Kidney capillary endothelial cell (primary cell): ENCODE results near the gene PLCL1.

Experiments
- DNase-seq: peaks from one replicate; pipeline ENCODE4 v3.0.0-alpha.2; 2018; ENCODE audit warnings: low spot score

The PLCL1 gene

DNA sequence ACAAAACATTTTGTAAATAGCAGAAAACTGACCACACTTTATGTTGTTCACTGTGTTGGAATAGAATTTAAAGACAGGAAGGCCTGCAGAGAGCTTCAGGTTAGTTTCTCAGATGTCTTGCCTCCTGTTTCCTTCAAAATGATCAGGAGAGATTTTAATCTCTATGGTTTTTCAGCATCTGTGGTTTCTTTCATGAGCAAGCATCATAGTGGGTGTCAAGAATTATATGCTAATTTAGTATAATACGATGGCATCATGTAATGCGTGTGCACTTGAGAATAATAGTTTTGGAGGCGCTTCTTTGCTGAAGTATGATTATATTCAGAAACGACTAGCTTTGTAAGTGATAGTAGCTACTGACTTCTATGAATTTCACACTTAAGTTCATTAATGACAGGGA lies 149.9 kb downstream of the PLCL1 start:
- DNase-seq, result no peak

- no peak for DNase-seq
Observed at GRCh38 chr2:197958592-197959150, 154.3 kb downstream of the PLCL1 start.

DNA sequence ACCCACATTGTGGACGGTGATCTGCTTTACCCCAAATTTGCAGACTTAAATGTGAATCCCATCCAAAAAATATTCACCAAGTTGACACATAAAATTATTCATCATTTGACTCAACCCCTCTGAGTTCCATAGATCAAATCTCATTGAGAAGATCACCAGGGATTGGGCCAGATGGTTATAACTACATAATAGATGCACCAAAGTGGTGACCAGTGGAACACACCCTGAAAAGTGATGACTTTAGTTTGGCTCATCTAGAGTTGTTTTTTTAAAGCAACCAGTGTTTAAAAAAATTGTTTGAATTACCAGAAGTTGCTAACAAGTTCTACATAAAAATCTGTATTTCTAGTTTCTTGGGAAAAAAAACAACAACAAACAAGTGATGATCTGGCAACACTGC lies 155.0 kb downstream of the PLCL1 start:
- DNase-seq, result no peak

- no peak for DNase-seq
Observed at GRCh38 chr2:197960786-197961185, 156.4 kb downstream of the PLCL1 start.

- no peak for DNase-seq
Observed at GRCh38 chr2:197964720-197965119, 160.3 kb downstream of the PLCL1 start.

- no peak for DNase-seq
Observed at GRCh38 chr2:197965756-197966155, 161.4 kb downstream of the PLCL1 start.

DNA sequence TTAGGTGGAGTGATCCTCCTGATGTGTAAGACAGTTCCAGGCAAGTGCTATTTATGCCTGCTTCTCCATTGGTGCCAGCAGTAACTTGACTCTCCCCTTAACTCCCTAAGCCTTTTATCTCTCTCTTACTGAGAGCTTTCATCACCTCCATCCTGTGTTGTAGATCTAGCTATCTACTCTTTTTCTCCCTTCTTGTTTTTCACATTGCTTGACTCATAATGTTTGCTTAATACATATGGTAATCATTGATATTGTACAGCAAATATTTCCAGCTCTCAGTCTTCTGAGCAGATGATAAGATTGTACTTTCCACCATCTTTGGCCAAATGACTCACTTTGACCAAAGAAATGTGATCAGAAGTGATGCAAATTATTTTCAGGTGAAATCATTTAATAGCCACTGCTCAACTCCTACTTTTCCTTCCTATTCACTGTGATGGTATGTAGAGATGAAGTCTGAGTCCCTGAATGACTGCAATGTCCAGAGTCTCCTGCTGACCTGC lies 165.0 kb downstream of the PLCL1 start:
- DNase-seq, result no peak

GRCh38 chr2:197972061-197972460 lies 167.7 kb downstream of the PLCL1 start:
- DNase-seq, result peak; percentile 5

- no peak for DNase-seq
Observed at GRCh38 chr2:197972587-197972986, 168.2 kb downstream of the PLCL1 start.

GRCh38 chr2:197973772-197974171 lies 169.4 kb downstream of the PLCL1 start:
- DNase-seq, result no peak

GRCh38 chr2:197975931-197976519 lies 171.6 kb downstream of the PLCL1 start:
- DNase-seq, result no peak

- DNase-seq, result no peak
Observed at GRCh38 chr2:197978971-197979370, 174.6 kb downstream of the PLCL1 start.

GRCh38 chr2:197982565-197982964 lies 178.2 kb downstream of the PLCL1 start:
- no peak for DNase-seq

DNA sequence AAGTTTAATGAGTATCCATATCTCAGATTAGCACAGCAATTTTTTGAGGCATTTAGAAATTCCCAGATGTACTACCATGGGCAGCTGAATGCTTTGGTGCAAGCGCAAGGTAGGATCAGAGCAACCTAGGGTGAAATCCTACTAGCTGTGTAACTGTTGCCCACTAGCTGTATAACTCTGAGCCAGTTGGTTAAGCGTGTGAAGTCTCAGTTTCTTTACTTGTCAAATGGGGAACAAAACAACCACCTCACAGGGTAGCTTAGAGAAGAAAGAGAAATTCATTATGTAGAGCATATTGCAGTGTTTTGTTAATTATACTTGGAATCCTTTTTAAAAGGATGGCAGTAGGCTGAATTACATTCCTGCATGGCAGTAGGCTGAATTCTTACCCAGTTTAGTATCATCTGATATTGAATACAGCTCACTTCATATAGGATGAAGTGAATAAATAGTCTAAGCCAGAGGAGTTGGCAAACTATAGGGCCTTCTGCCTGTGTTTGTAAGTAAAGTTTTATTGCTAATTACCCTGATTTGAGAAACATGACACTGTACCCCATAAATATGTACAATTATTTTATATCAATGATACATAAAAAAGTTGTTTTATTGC lies 180.7 kb downstream of the PLCL1 start:
- no peak for DNase-seq

DNA sequence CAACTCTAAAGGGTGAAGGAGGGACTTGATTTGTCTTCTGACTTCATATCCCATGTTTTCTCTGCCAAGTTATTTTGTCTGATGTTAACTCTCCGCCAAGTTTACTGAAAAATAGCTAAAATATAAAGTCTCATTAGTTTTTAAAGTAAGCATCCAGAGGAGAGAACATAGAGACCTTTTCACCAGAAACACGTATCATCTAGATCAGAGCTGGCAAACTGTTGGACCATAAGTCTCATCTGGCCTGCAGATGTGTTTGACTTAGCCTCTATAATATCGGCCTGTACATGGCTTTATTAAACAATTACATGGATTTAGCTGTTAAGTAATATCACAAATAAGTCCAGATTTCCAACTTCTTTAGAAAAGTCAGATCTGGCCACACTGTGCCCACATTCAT lies 182.6 kb downstream of the PLCL1 start:
- no peak for DNase-seq

DNA sequence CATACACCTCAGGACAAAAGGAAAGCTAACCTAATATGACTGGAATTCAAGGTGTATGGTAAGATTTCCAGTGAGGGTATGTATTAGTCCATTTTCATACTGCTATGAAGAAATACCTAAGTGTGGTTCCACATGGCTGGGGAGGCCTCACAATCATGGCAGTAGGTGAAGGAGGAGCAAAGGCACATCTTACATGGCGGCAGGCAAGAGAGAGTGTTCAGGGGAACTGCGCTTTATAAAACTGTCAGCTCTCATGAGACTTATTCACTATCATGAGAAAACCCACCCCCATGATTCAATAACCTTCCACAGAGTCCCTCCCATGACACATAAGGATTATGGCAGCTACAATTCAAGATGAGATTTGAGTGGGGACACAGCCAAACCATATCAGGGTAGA lies 186.0 kb downstream of the PLCL1 start:
- DNase-seq, result no peak

- DNase-seq, result no peak
Observed at GRCh38 chr2:197992482-197993133, 188.2 kb downstream of the PLCL1 start.

DNA sequence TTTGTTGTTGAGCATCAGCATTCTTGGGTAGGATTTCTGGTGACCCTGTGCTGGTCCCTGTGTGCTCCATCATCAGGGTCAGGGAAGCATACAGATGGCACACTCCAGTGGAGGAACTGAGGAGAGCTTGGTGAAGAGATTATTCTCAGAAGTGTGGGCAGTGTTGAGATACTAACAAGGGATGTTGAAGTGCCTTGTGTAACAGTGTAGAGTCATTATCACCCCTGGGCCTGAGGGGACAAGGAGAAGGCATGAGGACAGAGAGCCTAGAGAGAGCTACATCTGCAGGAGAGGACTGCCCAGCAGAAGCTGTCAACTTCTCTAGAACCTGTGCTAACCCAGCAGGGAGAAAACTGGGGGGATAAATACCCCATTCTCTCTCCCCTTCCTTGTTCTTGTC lies 189.0 kb downstream of the PLCL1 start:
- DNase-seq, result no peak

DNA sequence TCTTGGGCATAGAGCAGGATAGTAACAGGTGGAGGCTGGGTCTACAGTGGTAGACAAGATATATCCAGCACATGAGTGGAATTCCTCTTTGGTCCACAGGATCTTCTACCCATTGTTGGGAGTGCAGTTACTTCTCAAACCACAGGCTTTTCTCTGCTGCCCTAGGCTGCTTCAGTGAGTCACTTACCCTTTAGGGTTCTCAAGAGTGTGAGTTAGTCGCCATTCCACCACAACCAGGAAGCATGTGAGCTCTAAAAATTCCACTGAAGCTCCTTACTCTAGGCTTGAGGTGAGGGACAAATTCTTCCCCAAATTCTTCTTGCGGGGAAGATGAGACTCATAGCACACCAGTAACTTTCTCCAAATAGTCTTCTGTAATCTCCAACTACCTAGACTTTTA lies 189.4 kb downstream of the PLCL1 start:
- peak; percentile 7 for DNase-seq

DNA sequence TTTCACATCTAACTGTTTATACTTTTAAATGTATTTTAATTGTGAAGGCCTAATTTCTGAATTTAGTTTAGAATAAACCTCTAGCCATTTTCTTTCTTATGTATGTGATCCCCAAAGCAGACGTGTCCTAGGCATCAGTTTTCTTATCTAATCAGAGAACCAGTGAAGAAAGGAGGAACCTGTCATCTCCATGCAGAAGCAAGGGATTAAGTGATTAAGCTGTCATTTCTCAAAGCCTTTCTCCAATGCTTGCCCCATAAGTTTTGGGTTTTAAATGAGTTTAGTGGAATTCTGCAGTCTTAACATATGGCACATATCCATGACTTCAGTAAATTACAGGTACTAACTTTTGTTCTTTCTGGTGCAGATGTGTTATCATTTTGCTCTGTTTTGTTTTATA lies 190.4 kb downstream of the PLCL1 start:
- no peak for DNase-seq

GRCh38 chr2:197996583-197996982 lies 192.2 kb downstream of the PLCL1 start:
- DNase-seq, result no peak

- DNase-seq, result no peak
Observed at GRCh38 chr2:197997083-197997541, 192.7 kb downstream of the PLCL1 start.

GRCh38 chr2:197998702-197999101 lies 194.3 kb downstream of the PLCL1 start:
- DNase-seq, result no peak
